ENCODE data around the gene HEPHL1. TPM values are rescaled to one million over a fixed set of nuclear protein-coding genes. Genes with fewer than 3 reads are reported as not detected.

HEPHL1 gene
- total and polyA plus RNA-seq, 2 donors (not counting 1 experiment from before 2014, with no cell fraction given), result not detected

GRCh38 chr11:94025690-94026394, 4.7 kb downstream of the HEPHL1 start:
- ChIA-PET POLR2A (no interaction called here), CTCF (no interaction called here)
- H3K4me1 Mint-ChIP-seq, result no peaks in the 10 kb centered on the region
- Histone ChIP-seq H3K4me3 (ENCODE audit: control extremely low read depth in 1 of 5, extremely low read depth in 1 of 5, insufficient read depth in 1 of 5, low read depth in 2 of 5, low read length in 4 of 5) (no peak overlapping the region), H3K9me3 (ENCODE audit: control extremely low read depth in 1 of 3, control insufficient read depth in 2 of 3, insufficient read depth in 1 of 3, low read length in 2 of 3) (peaks cover 0 to 6% (median 1%) of the 10 kb centered on the region in 3 donors), H3K4me1 (ENCODE audit: control insufficient read depth in 2 of 2, insufficient read depth in 2 of 2, low read length in 2 of 2) (no peaks in the 10 kb centered on the region), H3K4me2 (replicated peaks; ENCODE audit: low read depth, low read length, poor library complexity, severe bottlenecking) (no peak overlapping the region), H3K9ac (ENCODE audit: low read length) (no peak overlapping the region), H2AFZ (ENCODE audit: insufficient read depth, low read depth, low read length, poor library complexity, severe bottlenecking) (no peak overlapping the region), H3K27me3 (replicated peaks in 1 of 4; ENCODE audit: control extremely low read depth in 1 of 4, control insufficient read depth in 3 of 4, insufficient read depth in 4 of 4, low read length in 3 of 4) (peaks cover 0 to 4% (median 0%) of the 10 kb centered on the region in 4 experiments), H3K79me2 (ENCODE audit: control insufficient read depth, insufficient read depth, low read length) (no peaks in the 10 kb centered on the region), H3K36me3 (replicated peaks in 1 of 2; ENCODE audit: control extremely low read depth in 1 of 2, control insufficient read depth in 1 of 2, extremely low read depth in 1 of 2, insufficient read depth in 2 of 2, low read length in 1 of 2) (no peaks in the 10 kb centered on the region), H4K20me1 (ENCODE audit: control insufficient read depth, insufficient read depth, low read length, poor library complexity, severe bottlenecking) (no peaks in the 10 kb centered on the region), H3K27ac (ENCODE audit: low read length in 2 of 2) (no peak overlapping the region)
- intact Hi-C loops (cut with micrococcal nuclease), result no loop called here
- no peak for ATAC-seq (ENCODE audit: low read depth)
- 67% methylated on average over 1 of the region's 2 CpGs for WGBS (ENCODE audit: insufficient coverage)
- peaks cover 5% of the 10 kb centered on the region for H3K27me3 Mint-ChIP-seq
- no peak overlapping the region for H3K27ac Mint-ChIP-seq
- no peak overlapping the region for H3K4me3 Mint-ChIP-seq
- H3K9me3 Mint-ChIP-seq (ENCODE audit: insufficient read depth), result peaks cover 11% of the 10 kb centered on the region
- TF ChIP-seq EZH2 (IDR thresholded peaks at IDR 0.05; ENCODE audit: borderline replicate concordance, insufficient read depth, low read depth, low read length, poor library complexity, severe bottlenecking), result no peak
- no peak for TF ChIP-seq CTCF (IDR thresholded peaks at IDR 0.05)
- DNase-seq, result no peak

GRCh38 chr11:94027210-94027609, 6.1 kb downstream of the HEPHL1 start:
- Mint-ChIP-seq H3K4me3 (no peak overlapping the region), H3K9me3 (ENCODE audit: insufficient read depth) (peaks cover 9% of the 10 kb centered on the region), H3K27ac (no peak overlapping the region), H3K4me1 (no peaks in the 10 kb centered on the region), H3K27me3 (no peaks in the 10 kb centered on the region)
- no peak overlapping the region for H3K27ac ChIP-seq (ENCODE audit: low read length in 2 of 2)
- H3K79me2 ChIP-seq (ENCODE audit: control insufficient read depth, insufficient read depth, low read length), result no peaks in the 10 kb centered on the region
- H3K27me3 ChIP-seq (replicated peaks in 1 of 4; ENCODE audit: control extremely low read depth in 1 of 4, control insufficient read depth in 3 of 4, insufficient read depth in 4 of 4, low read length in 3 of 4), result peaks cover 0 to 2% (median 0%) of the 10 kb centered on the region in 4 experiments
- H4K20me1 ChIP-seq (ENCODE audit: control insufficient read depth, insufficient read depth, low read length, poor library complexity, severe bottlenecking), result no peaks in the 10 kb centered on the region
- H3K9me3 ChIP-seq (ENCODE audit: control extremely low read depth in 1 of 3, control insufficient read depth in 2 of 3, insufficient read depth in 1 of 3, low read length in 2 of 3), result peaks cover 0 to 3% (median 1%) of the 10 kb centered on the region in 3 donors
- ChIA-PET CTCF (no interaction called here), POLR2A (no interaction called here)
- DNase-seq, result no peak
- 85% methylated on average over 5 of the region's 5 CpGs for WGBS (ENCODE audit: insufficient coverage)
- H3K36me3 ChIP-seq (replicated peaks in 1 of 2; ENCODE audit: control extremely low read depth in 1 of 2, control insufficient read depth in 1 of 2, extremely low read depth in 1 of 2, insufficient read depth in 2 of 2, low read length in 1 of 2), result no peaks in the 10 kb centered on the region
- intact Hi-C loops (cut with micrococcal nuclease), result no loop called here
- ATAC-seq (ENCODE audit: low read depth), result no peak
- H3K4me1 ChIP-seq (ENCODE audit: control insufficient read depth in 2 of 2, insufficient read depth in 2 of 2, low read length in 2 of 2), result no peaks in the 10 kb centered on the region
- no peak overlapping the region for H3K9ac ChIP-seq (ENCODE audit: low read length)
- no peak for TF ChIP-seq EZH2 (IDR thresholded peaks at IDR 0.05; ENCODE audit: borderline replicate concordance, insufficient read depth, low read depth, low read length, poor library complexity, severe bottlenecking)
- TF ChIP-seq CTCF (IDR thresholded peaks at IDR 0.05), result no peak
- no peak overlapping the region for H3K4me3 ChIP-seq (ENCODE audit: control extremely low read depth in 1 of 5, extremely low read depth in 1 of 5, insufficient read depth in 1 of 5, low read depth in 2 of 5, low read length in 4 of 5)
- H2AFZ ChIP-seq (ENCODE audit: insufficient read depth, low read depth, low read length, poor library complexity, severe bottlenecking), result no peak overlapping the region
- no peak overlapping the region for H3K4me2 ChIP-seq (replicated peaks; ENCODE audit: low read depth, low read length, poor library complexity, severe bottlenecking)

All from B cell (primary cell).